Measurements from ENCODE around the gene MAGI1. TPM values are rescaled to one million over a fixed set of nuclear protein-coding genes. Genes with fewer than 3 reads are reported as not detected.

MAGI1 gene
- total RNA-seq, 1 donor from 2014 or later, result 44.9 TPM

- DNase-seq (ENCODE audit: extremely low read depth, low read depth, low spot score), result no peak
Observed at GRCh38 chr3:65854606-65855304, 184.0 kb downstream of the MAGI1 start.

GRCh38 chr3:65851827-65852226 is 186.9 kb downstream of the MAGI1 start:
- DNase-seq (ENCODE audit: extremely low read depth, low read depth, low spot score), result no peak

DNA sequence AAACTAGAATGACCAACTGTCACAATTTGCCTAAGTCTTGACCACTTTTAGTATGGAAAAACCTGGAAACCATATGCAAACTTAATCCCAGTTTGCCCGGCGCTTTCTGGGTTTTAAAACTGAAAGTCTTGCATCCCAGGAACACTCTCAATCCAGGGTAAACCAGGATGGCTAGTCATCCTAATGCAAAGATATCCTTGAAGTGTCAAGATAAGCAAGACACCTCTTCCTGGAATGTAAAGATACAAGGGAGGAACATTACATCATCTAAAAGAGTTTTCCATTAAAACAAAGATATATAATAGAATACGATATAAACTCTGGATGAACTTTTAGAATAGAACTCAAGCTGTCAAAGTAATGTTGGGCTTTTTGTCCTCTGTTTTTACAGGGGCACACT is 188.5 kb downstream of the MAGI1 start:
- DNase-seq (ENCODE audit: extremely low read depth, low read depth, low spot score), result no peak

DNA sequence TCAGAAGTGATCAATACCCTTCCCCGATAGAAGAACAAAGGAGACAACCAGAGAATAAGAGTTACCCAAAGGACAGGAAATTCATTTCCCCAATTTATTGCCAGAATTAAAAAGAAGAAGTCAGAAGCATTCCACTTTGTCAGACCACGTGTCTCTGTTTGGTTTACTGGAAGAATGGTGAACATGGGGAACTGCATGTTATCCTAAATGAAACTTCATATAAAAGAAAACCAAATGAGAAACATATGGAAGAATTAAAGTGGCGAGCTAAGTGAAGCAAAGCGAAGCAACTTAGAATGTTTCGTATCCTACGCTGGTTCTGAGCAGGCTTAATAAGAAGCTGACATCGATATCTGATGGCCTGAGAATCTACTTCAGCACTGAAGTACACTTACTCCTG is 190.7 kb downstream of the MAGI1 start:
- no peak for DNase-seq (ENCODE audit: extremely low read depth, low read depth, low spot score)

GRCh38 chr3:65846936-65847335 is 191.8 kb downstream of the MAGI1 start:
- DNase-seq (ENCODE audit: extremely low read depth, low read depth, low spot score), result no peak

GRCh38 chr3:65844370-65844769 is 194.3 kb downstream of the MAGI1 start:
- no peak for DNase-seq (ENCODE audit: extremely low read depth, low read depth, low spot score)

DNA sequence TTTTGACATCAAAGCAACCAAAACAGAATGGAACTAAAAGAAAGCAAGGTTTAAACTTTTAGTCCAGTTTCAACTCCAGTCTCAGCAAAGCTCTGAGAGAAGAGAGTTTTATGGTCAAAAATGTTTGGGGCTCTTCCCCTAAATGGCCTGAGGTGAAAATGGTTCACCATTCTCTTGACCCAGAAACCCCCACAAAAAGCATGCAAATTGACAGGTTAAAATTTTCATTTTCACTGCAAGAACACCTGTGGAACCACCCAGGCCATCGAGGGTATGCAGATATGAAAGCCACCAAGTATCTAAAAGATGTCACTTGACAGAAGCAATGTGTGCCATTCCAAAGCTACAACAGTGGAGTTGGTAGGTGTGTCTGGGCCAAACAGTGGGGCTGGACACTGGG is 195.0 kb downstream of the MAGI1 start:
- no peak for DNase-seq (ENCODE audit: extremely low read depth, low read depth, low spot score)

DNA sequence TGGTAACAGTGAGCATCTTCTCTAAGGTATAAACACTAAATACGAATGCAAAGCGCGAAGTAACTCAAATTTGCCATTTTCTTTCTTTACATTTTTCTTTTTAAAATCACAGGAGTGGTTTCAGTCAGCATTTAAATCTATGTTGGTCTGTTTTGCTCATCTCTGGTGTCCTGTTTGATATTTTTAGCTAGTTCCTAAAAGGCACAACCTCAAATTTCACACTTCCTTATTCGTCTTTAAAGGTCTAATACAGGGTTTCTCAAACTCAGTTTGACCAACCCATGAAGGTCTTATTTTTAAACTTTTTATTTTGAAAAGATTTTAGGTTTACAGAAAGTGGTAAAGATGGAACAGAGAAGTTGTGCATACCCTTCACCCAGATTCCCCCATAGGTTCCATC is 201.1 kb downstream of the MAGI1 start:
- DNase-seq (ENCODE audit: extremely low read depth, low read depth, low spot score), result no peak

DNA sequence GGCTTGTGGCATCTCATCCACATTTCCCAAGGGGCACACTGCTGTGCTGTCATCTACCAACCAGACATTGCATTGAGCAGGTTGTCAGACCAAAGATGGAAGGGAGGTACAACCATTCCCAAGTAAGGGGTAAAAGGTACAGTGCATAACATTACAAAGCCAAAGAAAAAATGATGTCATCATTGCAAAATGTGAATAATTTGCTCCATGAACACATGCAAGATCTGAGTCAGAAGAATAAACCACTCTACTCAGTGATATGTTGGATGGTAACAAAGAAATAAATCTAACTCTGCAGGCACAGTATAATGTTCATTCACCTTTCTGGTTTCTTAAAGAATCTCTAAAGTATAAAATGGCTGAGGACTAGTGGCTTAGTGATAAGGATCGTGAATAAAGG is 202.7 kb downstream of the MAGI1 start:
- no peak for DNase-seq (ENCODE audit: extremely low read depth, low read depth, low spot score)

GRCh38 chr3:65833761-65834505 is 204.8 kb downstream of the MAGI1 start:
- no peak for DNase-seq (ENCODE audit: extremely low read depth, low read depth, low spot score)

DNA sequence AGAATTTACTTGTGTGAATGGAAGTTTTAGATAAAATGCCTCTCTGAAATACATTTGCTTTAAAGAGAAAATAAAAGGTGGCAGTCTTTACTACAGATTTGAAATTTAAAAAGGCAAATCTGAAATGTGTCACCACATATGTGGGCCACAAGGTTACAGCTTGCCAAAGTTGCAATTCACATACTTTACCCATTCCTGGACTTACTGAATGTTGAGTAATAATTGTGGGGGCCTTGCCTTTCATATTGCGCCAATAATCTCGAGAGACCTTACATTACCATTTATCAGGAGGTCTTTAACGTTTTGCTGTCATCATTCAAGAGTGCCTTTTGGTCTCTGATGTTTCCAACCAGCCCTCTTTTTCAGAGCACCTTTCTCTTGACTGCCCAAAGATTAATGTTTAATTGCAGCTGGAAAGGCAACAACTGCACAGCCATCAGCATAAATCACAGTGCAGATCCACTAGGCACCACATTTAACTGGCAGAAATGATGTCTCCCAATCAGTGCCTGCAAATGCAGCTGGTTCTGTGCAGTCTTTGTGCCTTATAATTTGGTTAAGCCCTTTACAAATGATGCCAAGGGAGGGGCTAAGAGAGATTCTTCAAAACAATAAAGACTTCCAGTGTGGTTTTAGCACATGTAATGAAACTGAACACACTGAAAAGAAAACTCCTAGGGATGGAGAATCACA is 206.8 kb downstream of the MAGI1 start:
- no peak for DNase-seq (ENCODE audit: extremely low read depth, low read depth, low spot score)

DNA sequence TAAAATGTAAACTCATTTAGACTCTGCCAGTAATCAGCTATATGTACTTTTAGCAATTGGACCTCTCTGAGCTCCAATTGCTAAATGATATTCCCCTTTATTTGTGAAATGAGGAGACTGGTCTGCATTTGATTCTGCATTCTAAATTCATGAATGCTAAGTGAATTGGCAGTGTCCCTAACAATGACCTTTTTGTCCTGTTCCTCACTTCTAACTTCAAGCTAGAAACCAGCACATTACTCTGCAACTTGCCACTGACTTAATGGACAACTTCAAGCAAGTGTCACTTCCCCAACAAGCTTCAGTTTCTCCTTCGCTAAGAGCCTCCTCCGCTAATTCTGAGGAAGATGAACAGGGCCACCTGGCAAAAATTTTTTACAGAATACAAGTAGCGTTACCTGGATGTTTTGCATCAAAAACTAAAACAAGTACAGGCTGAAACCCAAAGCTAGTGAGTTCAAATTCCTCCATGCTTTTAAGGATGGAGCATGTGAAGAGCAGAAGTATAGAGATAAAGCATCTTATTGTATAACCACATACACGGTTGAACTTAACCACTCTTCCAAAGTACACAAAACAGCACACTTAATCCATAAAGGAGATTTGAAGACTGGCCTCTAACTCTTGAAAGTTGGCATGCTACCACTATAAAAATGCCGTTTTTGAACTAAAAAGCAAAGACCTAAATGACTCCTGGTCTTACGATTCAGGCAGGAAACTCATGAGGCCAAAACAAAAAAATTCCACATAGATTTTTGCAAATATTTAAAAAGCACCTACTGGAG is 207.6 kb downstream of the MAGI1 start:
- DNase-seq (ENCODE audit: extremely low read depth, low read depth, low spot score), result no peak

- DNase-seq (ENCODE audit: extremely low read depth, low read depth, low spot score), result no peak
Observed at GRCh38 chr3:65829228-65829627, 209.5 kb downstream of the MAGI1 start.

GRCh38 chr3:65828706-65829105 is 210.0 kb downstream of the MAGI1 start:
- no peak for DNase-seq (ENCODE audit: extremely low read depth, low read depth, low spot score)

DNA sequence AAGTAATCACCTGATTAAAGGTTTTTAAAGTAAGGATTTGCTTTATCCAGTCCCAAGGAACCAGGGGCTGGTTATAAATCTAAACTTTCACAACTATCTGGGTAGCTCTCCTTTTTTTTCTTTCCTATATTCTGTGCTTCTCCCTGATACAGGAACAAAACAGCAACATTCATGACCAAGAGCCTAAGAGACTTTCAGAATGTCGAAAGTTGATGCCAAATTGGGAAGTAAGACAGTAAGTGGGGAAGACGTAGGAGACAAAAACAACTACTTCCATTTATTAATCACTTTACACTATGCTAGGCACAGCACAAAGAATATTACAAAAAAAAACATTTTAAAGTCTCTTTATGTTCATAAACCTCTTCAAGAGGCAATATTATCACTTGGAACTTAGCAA is 211.6 kb downstream of the MAGI1 start:
- DNase-seq (ENCODE audit: extremely low read depth, low read depth, low spot score), result no peak

DNA sequence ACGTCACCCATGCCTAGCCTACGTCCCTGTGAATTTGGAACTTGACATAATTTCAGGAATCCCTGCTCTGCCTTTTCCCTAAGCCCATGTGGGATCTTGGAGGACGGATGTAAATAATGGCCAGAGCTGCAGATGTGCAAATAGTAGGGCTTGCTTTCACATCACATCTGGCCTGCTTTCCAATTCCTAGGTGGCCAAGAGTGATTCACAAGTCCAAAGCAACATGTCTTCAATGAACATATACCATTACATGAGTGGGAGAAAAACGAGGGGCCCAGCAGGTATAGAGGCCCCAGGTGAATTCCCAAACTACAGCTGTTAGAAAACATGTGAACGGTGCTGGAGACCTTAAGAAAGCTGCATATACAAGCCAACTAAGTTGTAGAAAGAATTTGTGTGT is 214.6 kb downstream of the MAGI1 start:
- no peak for DNase-seq (ENCODE audit: extremely low read depth, low read depth, low spot score)

DNA sequence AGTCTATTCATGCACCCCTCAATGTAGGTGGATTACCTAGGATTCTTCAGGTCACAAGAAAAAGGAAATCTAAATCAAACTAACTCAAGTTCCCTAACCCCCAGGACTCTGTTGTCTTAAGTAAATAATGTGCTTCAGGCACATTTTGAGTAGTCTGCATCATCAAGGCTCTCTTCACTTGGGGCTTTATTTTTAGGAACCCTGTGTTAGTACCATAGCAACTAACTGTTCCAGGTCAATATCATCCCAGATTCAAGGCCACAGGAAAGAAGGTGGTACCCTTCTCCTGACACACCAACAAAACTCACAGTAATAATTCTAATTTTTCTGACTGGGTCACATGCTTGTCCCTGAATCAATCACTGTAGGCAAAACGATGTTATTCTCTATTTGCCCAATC is 218.1 kb downstream of the MAGI1 start:
- DNase-seq (ENCODE audit: extremely low read depth, low read depth, low spot score), result no peak

DNA sequence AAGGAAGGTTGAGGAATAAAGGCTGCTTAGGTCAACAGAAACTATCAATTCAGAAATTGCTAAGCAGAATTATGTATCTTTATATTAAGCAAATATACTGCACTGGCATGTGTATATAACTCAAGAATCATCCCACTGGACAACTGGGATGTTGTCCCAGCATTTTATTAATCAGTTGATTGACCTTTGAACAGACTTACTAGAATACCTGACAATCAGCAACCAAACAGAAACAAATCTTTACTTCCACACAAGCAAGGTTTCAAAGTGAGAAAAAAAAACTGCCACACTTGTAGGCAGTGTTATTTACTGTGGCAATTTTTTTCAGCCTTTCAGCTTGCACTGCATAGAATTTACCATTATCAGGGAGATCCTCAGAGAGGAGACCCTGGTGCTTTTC is 218.8 kb downstream of the MAGI1 start:
- no peak for DNase-seq (ENCODE audit: extremely low read depth, low read depth, low spot score)

- no peak for DNase-seq (ENCODE audit: extremely low read depth, low read depth, low spot score)
Observed at GRCh38 chr3:65817553-65818126, 221.1 kb downstream of the MAGI1 start.

- no peak for DNase-seq (ENCODE audit: extremely low read depth, low read depth, low spot score)
Observed at GRCh38 chr3:65816208-65816607, 222.5 kb downstream of the MAGI1 start.

All from glomerular endothelial cell (primary cell).